K562 (cell line): ENCODE results near the gene ZDHHC14. TPM values are rescaled to one million over a fixed set of nuclear protein-coding genes. Genes with fewer than 3 reads are reported as not detected.

Source experiments
- ATAC-seq: fragments of 200-7000 bp; cut with Tn5 transposase; 3 replicates; pipeline ENCODE4 v1.9.1; 2020; ENCODE audit warnings: moderate library complexity
- BruUV-seq: library from RNA; stranded (reverse); fragments of 400-500 nt; replicated peaks from 2 replicates; lab custom pipeline; 2021; lab: Mats Ljungman, UMichigan
- CTCF ChIA-PET: fragments of 300-600 bp; formaldehyde crosslinking; extraction: SDS; loops from one replicate; lab custom pipeline; 2021; ENCODE audit warnings: low intra/inter-chr PET ratio; lab: Yijun Ruan, JAX
- POLR2A ChIA-PET: fragments of 300-600, 350-650 bp; sonication (Branson Sonifier 250); formaldehyde crosslinking; extraction: SDS; loops from one replicate; lab custom pipeline; 2021; ENCODE audit warnings: antibody characterized with exemption, inconsistent platforms; lab: Yijun Ruan, JAX
- DNase-seq, 4 experiments: peaks; one replicate each; pipeline versions ENCODE4 v3.0.0 to v3.0.0-alpha.2; 2011 to 2018; ENCODE audit warnings: low spot score in 3 of 4, mixed read lengths in 3 of 4; ENCODE audit errors: extremely low read depth in 1 of 4
- FAIRE-seq: peaks from 2 replicates; lab custom pipeline; 2011; peaks lifted over from hg19 to GRCh38; lab: Jason Lieb, UNC
- H2AFZ ChIP-seq: 2 replicates; pipeline ENCODE4 v1.6.0; 2011; ENCODE audit warnings: low read depth, low read length, control low read depth, inconsistent platforms
- H3K27ac ChIP-seq: fragments of 200-600 bp; 3 replicates; pipeline ENCODE4 v1.8.0; 2011; ENCODE audit warnings: low read depth, mild to moderate bottlenecking, control low read depth, inconsistent platforms, low read length, moderate library complexity, mixed read lengths; ENCODE audit errors: extremely low read depth
- H3K27me3 ChIP-seq, 2 experiments: fragments of 300-600 bp in 1 of 2; 2 replicates in 1 of 2; 3 replicates in 1 of 2; pipeline versions ENCODE4 v1.6.0 to v1.8.0; 2011; ENCODE audit warnings: inconsistent platforms in 2 of 2, low read length in 2 of 2, mild to moderate bottlenecking in 1 of 2, mixed read lengths in 1 of 2, moderate library complexity in 1 of 2; ENCODE audit not compliant: control insufficient read depth in 2 of 2, insufficient read depth in 2 of 2
- H3K36me3 ChIP-seq: fragments of 300-600 bp; 3 replicates; pipeline ENCODE4 v1.8.0; 2011; ENCODE audit warnings: mild to moderate bottlenecking, low read length, inconsistent platforms; ENCODE audit not compliant: control insufficient read depth, insufficient read depth
- H3K4me1 ChIP-seq, 2 experiments: fragments of 200-600 bp in 1 of 2; replicated peaks in 1 of 2; 2 replicates in 1 of 2; 3 replicates in 1 of 2; pipeline versions ENCODE4 v1.5.1 to v1.8.0; 2011; ENCODE audit warnings: inconsistent platforms in 2 of 2, low read length in 2 of 2, mild to moderate bottlenecking in 1 of 2, mixed read lengths in 1 of 2, moderate library complexity in 1 of 2; ENCODE audit not compliant: control insufficient read depth in 2 of 2, insufficient read depth in 2 of 2
- H3K4me2 ChIP-seq: 2 replicates; pipeline ENCODE4 v1.6.1; 2011; ENCODE audit warnings: low read length, control low read depth, inconsistent platforms, mixed read lengths; ENCODE audit not compliant: insufficient read depth
- H3K4me3 ChIP-seq: fragments of 200-600 bp; sonication (generic), shearing (Covaris generic); 2 replicates; pipeline ENCODE4 v1.5.1; 2016; ENCODE audit warnings: control low read depth, inconsistent platforms
- H3K79me2 ChIP-seq: fragments of 200-600 bp; 3 replicates; pipeline ENCODE4 v1.8.0; 2011; ENCODE audit warnings: low read length, inconsistent platforms; ENCODE audit not compliant: control insufficient read depth, insufficient read depth
- H3K9ac ChIP-seq, 2 experiments: 2 replicates each; pipeline versions ENCODE4 v1.6.0 to v1.6.1; 2011; ENCODE audit warnings: low read depth in 2 of 2, low read length in 2 of 2, control low read depth in 1 of 2, inconsistent platforms in 1 of 2, mild to moderate bottlenecking in 1 of 2, mixed read lengths in 1 of 2; ENCODE audit not compliant: insufficient read depth in 1 of 2
- H3K9me1 ChIP-seq: one replicate; pipeline ENCODE4 v1.6.0; 2011; ENCODE audit warnings: inconsistent platforms, mild to moderate bottlenecking, low read length, moderate library complexity; ENCODE audit not compliant: control insufficient read depth, insufficient read depth
- H3K9me3 ChIP-seq: replicated peaks from 2 replicates; pipeline ENCODE4 v1.5.1; 2011; ENCODE audit warnings: low read depth, low read length, inconsistent platforms; ENCODE audit not compliant: control insufficient read depth, insufficient read depth
- H4K20me1 ChIP-seq: replicated peaks from 2 replicates; pipeline ENCODE4 v1.6.1; 2011; ENCODE audit warnings: low read length, inconsistent platforms, mixed read lengths; ENCODE audit not compliant: control insufficient read depth, insufficient read depth
- FOXP1 ChIP-seq: sonication (generic); formaldehyde crosslinking; IDR thresholded peaks from 2 replicates; pipeline ENCODE4 v1.8.0; 2022; ENCODE audit warnings: mild to moderate bottlenecking, missing genetic modification reagents
- HMBOX1 ChIP-seq: sonication (generic); IDR thresholded peaks from 2 replicates; pipeline ENCODE4 v1.6.1; 2016
- KLF1 ChIP-seq: fragments of 450-650 bp; IDR thresholded peaks from 2 replicates; pipeline ENCODE4 v1.6.1; 2016; ENCODE audit warnings: missing genetic modification characterization, missing compliant biosample characterization
- SAP30 ChIP-seq: fragments of 200-600 bp; sonication (generic); IDR thresholded peaks from 2 replicates; pipeline ENCODE4 v1.6.1; 2012; ENCODE audit warnings: borderline replicate concordance, low read depth, mild to moderate bottlenecking, moderate library complexity, low read length, control low read depth, inconsistent platforms; ENCODE audit not compliant: insufficient read depth, poor library complexity, severe bottlenecking
- TCF15 ChIP-seq: fragments of 250-450 bp; sonication (Bioruptor Pico); IDR thresholded peaks from 2 replicates; pipeline ENCODE4 v1.8.0; 2022; ENCODE audit warnings: moderate library complexity, mild to moderate bottlenecking, inconsistent platforms
- TCF7L2 ChIP-seq: fragments of 150-350 bp; IDR thresholded peaks from 2 replicates; pipeline ENCODE4 v1.6.1; 2016; ENCODE audit warnings: low read depth, mild to moderate bottlenecking, low read length, moderate library complexity
- ZBTB40 ChIP-seq, 2 experiments: fragments of 450-650 bp in 1 of 2; sonication (generic) in 1 of 2; formaldehyde crosslinking in 1 of 2; IDR thresholded peaks; 2 replicates each; pipeline versions ENCODE4 v1.7.1 to v1.9.0; 2016 to 2022; ENCODE audit warnings: inconsistent platforms in 1 of 2, mild to moderate bottlenecking in 1 of 2, missing genetic modification reagents in 1 of 2
- ZNF24 ChIP-seq: fragments of 450-650 bp; IDR thresholded peaks from 2 replicates; pipeline ENCODE4 v1.6.1; 2016
- ZNF384 ChIP-seq: IDR thresholded peaks from 2 replicates; pipeline ENCODE4 v1.6.1; 2012; ENCODE audit warnings: low read depth, low read length, improper control_type of control experiment
- ZNF57 ChIP-seq: fragments of 450-650 bp; formaldehyde crosslinking; IDR thresholded peaks from 2 replicates; pipeline ENCODE4 v1.4.0; 2020; ENCODE audit warnings: mild to moderate bottlenecking, moderate library complexity
- whole genome bisulfite sequencing: fragments of 100-300 bp; shearing (Covaris generic); methylation state at CpG from one replicate; pipeline ENCODE4 v1.1.6; 2016; ENCODE audit warnings: low coverage, mixed read lengths; ENCODE audit not compliant: insufficient coverage; ENCODE audit errors: missing lambda C conversion rate; 5-methylcytosine and 5-hydroxymethylcytosine counted together
- in situ Hi-C: fragments of 300-500 bp; cut with MboI; formaldehyde crosslinking; loops from 4 replicates; pipeline ENCODE4 v1.15.0; 2018; ENCODE audit warnings: inconsistent platforms, mixed read lengths
- intact Hi-C: fragments of 100-400 bp; cut with micrococcal nuclease; formaldehyde crosslinking; loops from 2 replicates; pipeline ENCODE4 v1.14.2; 2022
- polyA plus RNA-seq, 8 experiments: library from polyadenylated mRNA; depleted of rRNA in 4 of 8; stranded (reverse) in 5 of 8; unstranded in 3 of 8; fragments of >200 nt; fragmentation: Nextera tagmentation in 2 of 8; fragmentation: Illumina TruSeq in 1 of 8; extraction: Ambion mirVana in 2 of 8; extraction: Trizol in 1 of 8; gene quantifications; 2 replicates each; pipeline versions ENCODE4 v1.2.1 to v1.2.3, GENCODE V29; 2011 to 2014; ENCODE audit warnings: inconsistent platforms in 1 of 8, missing spikeins in 1 of 8
- total RNA-seq, 7 experiments: library from RNA; depleted of rRNA in 6 of 7; stranded (reverse); fragments of >200 nt in 6 of 7; fragmentation: Illumina TruSeq in 2 of 7; extraction: Trizol in 2 of 7; gene quantifications; 2 replicates each; pipeline versions ENCODE4 v1.2.1 to v1.2.3, GENCODE V29; 2011 to 2021; ENCODE audit warnings: low replicate concordance in 1 of 7

The ZDHHC14 gene
- total and polyA plus RNA-seq, 9 of the 15 experiments (the other 6 are each of a cell fraction or from before 2014, with no cell fraction given) = 0.92 to 23.1 (median 13.8) TPM

- no peak overlapping the region for H3K27ac ChIP-seq
- no peak overlapping the region for H2AFZ ChIP-seq
- H3K36me3 ChIP-seq = peaks cover 23% of the 10 kb centered on the region
- FAIRE-seq (no peak), ATAC-seq (no peak), DNase-seq (no peak)
- no peaks in the 10 kb centered on the region; a peak in 1 of 5 replicates for H3K4me1 ChIP-seq
- CTCF ChIA-PET = no interaction called here
- H3K9me3 ChIP-seq = no peaks in the 10 kb centered on the region
- no peaks in the 10 kb centered on the region for H3K79me2 ChIP-seq
- POLR2A ChIA-PET = no interaction called here
- H3K9me1 ChIP-seq = peaks cover 2% of the 10 kb centered on the region
- in situ Hi-C loops = no loop called here
- no peak overlapping the region for H3K9ac ChIP-seq
- no peaks in the 10 kb centered on the region for H4K20me1 ChIP-seq
- no peak overlapping the region for H3K4me3 ChIP-seq
- intact Hi-C loops = no loop called here
- WGBS = 87% methylated on average over 4 of the region's 4 CpGs
- no peak overlapping the region for H3K4me2 ChIP-seq
- BruUV-seq = no TSS peak
- H3K27me3 ChIP-seq = no peaks in the 10 kb centered on the region
- TF ChIP-seq HMBOX1 (no peak), TCF15 (CRISPR knock-in tag) (no peak), SAP30 (no peak), TCF7L2 (no peak), ZNF24 (no peak), FOXP1 (CRISPR knock-in tag) (no peak), ZNF384 (no peak), ZBTB40 (IDR thresholded peaks at IDR 0.05) (no peak), ZBTB40 (CRISPR knock-in tag; IDR thresholded peaks at IDR 0.05) (no peak), ZNF57 (CRISPR knock-in tag) (no peak), KLF1 (tag) (no peak)
These were observed 277.3 kb downstream of the ZDHHC14 start for GRCh38 chr6:157658301-157658700.
